Endothelial cell of umbilical vein (primary cell): ENCODE results near the gene GPATCH1. TPM values are rescaled to one million over a fixed set of nuclear protein-coding genes. Genes with fewer than 3 reads are reported as not detected.

Experiments used
- BruUV-seq: library from RNA; stranded (reverse); fragments of 400-500 nt; replicated peaks from 2 replicates; lab custom pipeline; 2021; lab: Mats Ljungman, UMichigan
- CTCF ChIA-PET: fragments of 300-600, 350-600 bp; sonication (Branson Sonifier 250); formaldehyde crosslinking; loops from one replicate; lab custom pipeline; 2021; ENCODE audit warnings: antibody characterized with exemption, inconsistent platforms; lab: Charles Lee
- POLR2A ChIA-PET: fragments of 300-600, 350-600 bp; sonication (Branson Sonifier 250); formaldehyde crosslinking; loops from one replicate; lab custom pipeline; 2021; ENCODE audit warnings: antibody characterized with exemption, inconsistent platforms; lab: Charles Lee
- DNase-seq: peaks from one replicate; pipeline ENCODE4 v3.0.0-alpha.2; 2011; ENCODE audit warnings: low read depth, low spot score
- FAIRE-seq: peaks from 2 replicates; lab custom pipeline; 2011; peaks lifted over from hg19 to GRCh38; lab: Jason Lieb, UNC
- H2AFZ ChIP-seq: 2 replicates; pipeline ENCODE4 v1.6.0; 2012; ENCODE audit warnings: low read depth, low read length, control low read depth, inconsistent platforms
- H3K27ac ChIP-seq: 2 replicates; pipeline ENCODE4 v1.5.1; 2011; ENCODE audit warnings: low read depth, mild to moderate bottlenecking, control low read depth, low read length, moderate library complexity; ENCODE audit not compliant: insufficient read depth
- H3K27me3 ChIP-seq, 2 experiments: 2 replicates each; pipeline versions ENCODE4 v1.6.0 to v1.6.1; 2011; ENCODE audit warnings: low read length in 2 of 2, mixed read lengths in 1 of 2; ENCODE audit not compliant: control insufficient read depth in 2 of 2, insufficient read depth in 2 of 2
- H3K36me3 ChIP-seq, 2 experiments: 2 replicates in 1 of 2; 3 replicates in 1 of 2; pipeline ENCODE4 v1.5.1; 2011; ENCODE audit warnings: low read length in 2 of 2, mild to moderate bottlenecking in 1 of 2, moderate library complexity in 1 of 2; ENCODE audit not compliant: control insufficient read depth in 2 of 2, insufficient read depth in 2 of 2; ENCODE audit errors: extremely low read depth in 1 of 2
- H3K4me1 ChIP-seq: 3 replicates; pipeline ENCODE4 v1.5.1; 2011; ENCODE audit warnings: mild to moderate bottlenecking, low read length; ENCODE audit not compliant: control insufficient read depth, insufficient read depth; ENCODE audit errors: extremely low read depth
- H3K4me2 ChIP-seq: 2 replicates; pipeline ENCODE4 v1.6.1; 2011; ENCODE audit warnings: low read length, control low read depth, mixed read lengths; ENCODE audit not compliant: insufficient read depth
- H3K4me3 ChIP-seq, 3 experiments: fragments of 200-600 bp in 1 of 3; sonication (generic), shearing (Covaris generic) in 1 of 3; replicated peaks in 1 of 3; 2 replicates each; pipeline ENCODE4 v1.5.1; 2011 to 2016; ENCODE audit warnings: control low read depth in 3 of 3, low read length in 3 of 3, mild to moderate bottlenecking in 2 of 3, inconsistent platforms in 1 of 3, low read depth in 1 of 3, moderate library complexity in 1 of 3; ENCODE audit not compliant: insufficient read depth in 1 of 3
- H3K79me2 ChIP-seq: 2 replicates; pipeline ENCODE4 v1.6.0; 2012; ENCODE audit warnings: low read length, inconsistent platforms; ENCODE audit not compliant: control insufficient read depth, insufficient read depth
- H3K9ac ChIP-seq: replicated peaks from 2 replicates; pipeline ENCODE3; 2011; ENCODE audit warnings: low read length, control low read depth; ENCODE audit not compliant: insufficient read depth; ENCODE audit errors: extremely low read depth
- H3K9me1 ChIP-seq: replicated peaks from 3 replicates; pipeline ENCODE4 v1.6.0; 2011; ENCODE audit warnings: mild to moderate bottlenecking, low read length; ENCODE audit not compliant: control insufficient read depth, insufficient read depth; ENCODE audit errors: extremely low read depth
- H3K9me3 ChIP-seq: replicated peaks from 2 replicates; pipeline ENCODE4 v1.5.1; 2012; ENCODE audit warnings: low read length, inconsistent platforms; ENCODE audit not compliant: control insufficient read depth, insufficient read depth
- H4K20me1 ChIP-seq: replicated peaks from 2 replicates; pipeline ENCODE3; 2011; ENCODE audit warnings: mild to moderate bottlenecking, low read length; ENCODE audit not compliant: control insufficient read depth, insufficient read depth; ENCODE audit errors: extremely low read depth
- EZH2 ChIP-seq: IDR thresholded peaks from 2 replicates; pipeline ENCODE4 v1.6.1; 2012; ENCODE audit warnings: borderline replicate concordance, low read depth, mild to moderate bottlenecking, moderate library complexity, low read length, inconsistent platforms; ENCODE audit not compliant: severe bottlenecking
- FOS ChIP-seq: IDR thresholded peaks from 2 replicates; pipeline ENCODE4 v1.6.1; 2011; ENCODE audit warnings: mild to moderate bottlenecking, low read length, moderate library complexity, borderline replicate concordance; ENCODE audit not compliant: insufficient read depth
- GATA2 ChIP-seq: IDR thresholded peaks from 2 replicates; pipeline ENCODE4 v1.7.0; 2011; ENCODE audit warnings: low read depth, mild to moderate bottlenecking, moderate library complexity, mixed read lengths, low read length; ENCODE audit not compliant: insufficient read length, insufficient read depth
- JUN ChIP-seq: IDR thresholded peaks from 2 replicates; pipeline ENCODE4 v1.6.1; 2011; ENCODE audit warnings: borderline replicate concordance, low read depth; ENCODE audit not compliant: insufficient read length, insufficient read depth
- MYC ChIP-seq: IDR thresholded peaks from one replicate; pipeline ENCODE4 v1.6.1; 2011; ENCODE audit warnings: mild to moderate bottlenecking, low read depth, low read length
- POLR2A ChIP-seq: IDR thresholded peaks from 2 replicates; pipeline ENCODE4 v1.6.1; 2012; ENCODE audit warnings: low read depth, mild to moderate bottlenecking, control low read depth, low read length
- POLR2AphosphoS5 ChIP-seq: IDR thresholded peaks from 2 replicates; pipeline ENCODE4 v1.6.1; 2012; ENCODE audit warnings: low read depth, mild to moderate bottlenecking, control low read depth, low read length, moderate library complexity; ENCODE audit not compliant: insufficient read depth
- dilution Hi-C: fragments of 300-500 bp; cut with MboI; formaldehyde crosslinking; loops from one replicate; pipeline ENCODE4 v1.15.0; 2019; ENCODE audit warnings: low sequenced_read_pairs; ENCODE audit not compliant: extremely low pct_ligation_motif_present
- intact Hi-C: fragments of 100-400 bp; cut with micrococcal nuclease; formaldehyde crosslinking; loops from one replicate; pipeline ENCODE4 v1.10.0; 2022
- polyA plus RNA-seq, 4 experiments: library from polyadenylated mRNA; depleted of rRNA in 3 of 4; stranded (reverse) in 3 of 4; unstranded in 1 of 4; fragments of >200 nt; gene quantifications; 2 replicates each; pipeline versions ENCODE4 v1.2.1 to v1.2.3, GENCODE V29; 2011 to 2012; ENCODE audit warnings: missing spikeins in 1 of 4
- total RNA-seq: library from RNA; stranded (reverse); gene quantifications from 2 replicates; pipeline ENCODE4 v1.2.3, GENCODE V29; 2021
- TF ChIP-seq, protein P1 (sequence below): IDR thresholded peaks from 2 replicates; pipeline ENCODE4 v1.6.1; 2011; ENCODE audit not compliant: insufficient read depth, insufficient read length
- TF ChIP-seq, protein P2 (sequence below), 2 donors: IDR thresholded peaks; 1 replicate in 1 of 2; 2 replicates in 1 of 2; pipeline ENCODE4 v1.5.1; 2011; ENCODE audit warnings: low read length in 2 of 2, mild to moderate bottlenecking in 2 of 2, moderate library complexity in 2 of 2, control low read depth in 1 of 2, inconsistent platforms in 1 of 2, low read depth in 1 of 2; ENCODE audit not compliant: insufficient read depth in 1 of 2; ENCODE audit errors: extremely low read depth in 1 of 2

The GPATCH1 gene
- total and polyA plus RNA-seq, 2 donors (not counting 3 experiments of a cell fraction or from before 2014, with no cell fraction given): 4.5 to 9.2 TPM

- intact Hi-C loops (no loop called here), dilution Hi-C loops (no loop called here)
- no peaks in the 10 kb centered on the region for H3K36me3 ChIP-seq
- no peak for DNase-seq
- no peak overlapping the region for H3K27ac ChIP-seq
- H3K9me3 ChIP-seq: no peaks in the 10 kb centered on the region
- no peaks in the 10 kb centered on the region for H3K4me1 ChIP-seq
- no peak overlapping the region for H3K4me2 ChIP-seq
- no peak overlapping the region for H2AFZ ChIP-seq
- no peaks in the 10 kb centered on the region for H4K20me1 ChIP-seq
- TF ChIP-seq POLR2AphosphoS5: no peak
- TF ChIP-seq GATA2: no peak
- TF ChIP-seq MYC: no peak
- no peak for TF ChIP-seq EZH2
- TF ChIP-seq, protein P1, sequence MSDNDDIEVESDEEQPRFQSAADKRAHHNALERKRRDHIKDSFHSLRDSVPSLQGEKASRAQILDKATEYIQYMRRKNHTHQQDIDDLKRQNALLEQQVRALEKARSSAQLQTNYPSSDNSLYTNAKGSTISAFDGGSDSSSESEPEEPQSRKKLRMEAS: no peak
- no peak for TF ChIP-seq JUN
- TF ChIP-seq FOS: no peak
- TF ChIP-seq, protein P2, sequence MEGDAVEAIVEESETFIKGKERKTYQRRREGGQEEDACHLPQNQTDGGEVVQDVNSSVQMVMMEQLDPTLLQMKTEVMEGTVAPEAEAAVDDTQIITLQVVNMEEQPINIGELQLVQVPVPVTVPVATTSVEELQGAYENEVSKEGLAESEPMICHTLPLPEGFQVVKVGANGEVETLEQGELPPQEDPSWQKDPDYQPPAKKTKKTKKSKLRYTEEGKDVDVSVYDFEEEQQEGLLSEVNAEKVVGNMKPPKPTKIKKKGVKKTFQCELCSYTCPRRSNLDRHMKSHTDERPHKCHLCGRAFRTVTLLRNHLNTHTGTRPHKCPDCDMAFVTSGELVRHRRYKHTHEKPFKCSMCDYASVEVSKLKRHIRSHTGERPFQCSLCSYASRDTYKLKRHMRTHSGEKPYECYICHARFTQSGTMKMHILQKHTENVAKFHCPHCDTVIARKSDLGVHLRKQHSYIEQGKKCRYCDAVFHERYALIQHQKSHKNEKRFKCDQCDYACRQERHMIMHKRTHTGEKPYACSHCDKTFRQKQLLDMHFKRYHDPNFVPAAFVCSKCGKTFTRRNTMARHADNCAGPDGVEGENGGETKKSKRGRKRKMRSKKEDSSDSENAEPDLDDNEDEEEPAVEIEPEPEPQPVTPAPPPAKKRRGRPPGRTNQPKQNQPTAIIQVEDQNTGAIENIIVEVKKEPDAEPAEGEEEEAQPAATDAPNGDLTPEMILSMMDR (IDR thresholded peaks at IDR 0.05; ENCODE audit: extremely low read depth in 1 of 2, insufficient read depth in 1 of 2, low read depth in 1 of 2, low read length in 2 of 2): no peak
- TF ChIP-seq POLR2A: no peak
- H3K9me1 ChIP-seq: no peaks in the 10 kb centered on the region
- no TSS peak for BruUV-seq
- CTCF ChIA-PET: interaction anchor here (3.2 kb wide), 1 partner anchor 33 kb away, joined by 17 read pairs; no protein-coding TSS in a partner anchor
- no peak for FAIRE-seq
- POLR2A ChIA-PET: no interaction called here
- no peak overlapping the region for H3K4me3 ChIP-seq
- H3K79me2 ChIP-seq: no peaks in the 10 kb centered on the region
- no peaks in the 10 kb centered on the region for H3K27me3 ChIP-seq
- no peak overlapping the region for H3K9ac ChIP-seq
Measured at GRCh38 chr19:33150852-33151518, 70.0 kb downstream of the GPATCH1 start.
